HG02588 (cell line): Measurements from ENCODE around the gene YJU2.
"Not testable (repeated sequence)": the region's sequence is repeated elsewhere in the genome, so short reads cannot be mapped to it uniquely, and the experiment has no call there.

Source experiments
- ATAC-seq: cut with Tn5 transposase; IDR thresholded peaks from one replicate; pipeline ENCODE4 v1.9.1; 2021; ENCODE audit warnings: mild to moderate bottlenecking, moderate library complexity; ENCODE audit not compliant: unreplicated experiment

The YJU2 gene

DNA sequence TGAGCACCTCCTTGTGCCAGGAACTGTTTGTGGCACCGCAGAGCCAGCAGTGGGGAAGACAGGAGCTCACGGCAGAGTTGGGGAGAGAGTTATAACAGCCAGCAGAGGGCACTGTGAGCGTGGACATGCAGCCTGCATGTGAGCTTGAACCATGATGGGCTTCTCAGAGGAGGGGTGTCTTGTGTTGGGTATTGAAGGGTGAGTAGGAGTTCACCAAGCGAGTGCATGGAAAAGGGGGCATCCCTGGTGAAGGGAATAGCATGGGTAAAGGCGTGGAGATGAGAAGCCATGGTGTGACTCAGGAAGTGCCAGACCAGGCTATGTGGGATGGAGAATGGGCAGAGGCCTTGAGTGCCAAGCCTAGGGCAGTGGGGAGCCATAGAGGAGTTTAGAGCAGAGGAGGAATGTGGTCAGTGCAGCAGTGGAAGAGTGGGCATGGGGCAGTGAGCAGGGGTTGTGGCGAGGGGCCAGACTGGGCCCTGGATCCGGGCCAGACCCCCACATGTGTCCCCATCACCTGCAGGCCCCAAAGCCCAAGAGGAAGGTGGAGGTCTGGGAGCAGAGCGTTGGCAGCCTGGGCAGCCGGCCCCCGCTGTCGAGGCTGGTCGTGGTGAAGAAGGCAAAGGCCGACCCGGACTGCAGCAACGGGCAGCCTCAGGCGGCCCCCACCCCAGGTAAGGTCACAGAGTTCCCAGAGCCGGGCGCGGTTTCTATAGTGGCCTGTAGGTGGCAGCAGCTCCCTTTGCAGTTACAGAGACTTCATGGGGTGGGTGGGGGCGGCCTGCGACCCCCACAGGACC lies 20.4 kb downstream of the YJU2 start:
- ATAC-seq, result no peak

DNA sequence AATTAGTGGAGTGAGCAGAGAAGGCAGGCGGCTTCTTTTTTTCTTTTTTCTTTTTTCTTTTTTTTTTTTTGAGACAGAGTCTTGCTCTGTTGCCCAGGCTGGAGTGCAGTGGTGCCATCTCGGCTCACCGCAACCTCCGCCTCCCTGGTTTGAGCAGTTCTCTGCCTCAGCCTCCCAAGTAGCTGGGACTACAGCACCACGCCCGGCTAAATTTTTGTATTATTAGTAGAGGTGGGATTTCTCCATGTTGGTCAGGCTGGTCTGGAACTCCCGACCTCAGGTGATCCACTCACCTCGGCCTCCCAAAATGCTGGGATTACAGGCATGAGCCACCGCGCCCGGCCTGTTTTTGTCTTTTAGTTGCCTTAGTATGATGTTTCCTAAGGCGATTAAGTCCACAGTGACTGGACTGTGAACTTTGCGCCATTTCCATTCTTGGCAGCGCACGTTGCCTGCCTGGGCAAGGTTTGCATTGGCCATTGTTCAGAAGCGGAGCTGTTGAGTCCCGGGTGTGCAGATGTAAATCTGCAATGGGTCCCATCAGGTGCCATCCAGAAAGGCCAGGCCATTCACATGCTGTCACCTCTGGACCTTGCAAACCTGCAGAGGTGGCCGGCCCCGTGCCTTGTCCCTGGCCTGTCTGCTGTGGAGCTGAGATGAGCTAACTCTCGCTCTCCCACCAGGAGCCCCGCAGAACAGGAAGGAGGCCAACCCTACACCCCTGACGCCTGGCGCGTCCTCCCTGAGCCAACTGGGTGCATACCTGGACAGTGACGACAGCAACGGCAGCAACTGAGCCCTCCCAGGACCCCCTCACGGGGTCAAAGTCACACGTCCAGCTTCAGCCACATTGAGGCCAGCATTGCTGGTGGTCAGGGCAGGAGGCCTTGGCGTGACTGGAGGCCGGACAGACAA lies 21.3 kb downstream of the YJU2 start:
- ATAC-seq, result no peak

DNA sequence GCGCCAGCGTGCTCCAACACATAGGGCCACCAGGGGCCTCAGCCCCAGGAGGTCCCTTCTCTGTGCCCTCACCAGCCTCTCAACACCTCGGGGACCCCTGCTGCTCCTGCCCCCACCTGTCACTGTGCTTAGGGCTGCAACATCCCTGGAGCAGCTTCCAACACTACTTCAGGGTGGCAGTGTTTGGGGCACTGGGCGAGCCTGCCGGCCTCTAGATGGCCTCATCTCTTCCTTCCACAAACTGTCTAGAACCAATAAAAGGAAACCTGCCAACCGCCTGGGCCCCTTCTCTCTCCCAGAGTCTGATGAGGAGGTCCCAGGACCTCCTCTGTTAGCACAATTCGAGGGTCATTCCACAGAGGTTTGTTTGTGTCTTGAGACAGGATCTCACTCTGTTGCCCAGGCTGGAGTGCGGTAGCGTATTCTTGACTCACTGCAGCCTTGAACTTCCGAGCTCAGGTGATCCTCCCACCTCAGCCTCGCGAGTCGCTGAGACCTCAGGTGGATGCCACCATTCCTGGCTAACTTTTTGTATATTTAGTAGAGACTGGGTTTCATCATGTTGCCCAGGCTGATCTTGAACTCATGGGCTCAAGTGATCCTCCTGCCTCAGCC lies 22.0 kb downstream of the YJU2 start:
- ATAC-seq, result no peak

DNA sequence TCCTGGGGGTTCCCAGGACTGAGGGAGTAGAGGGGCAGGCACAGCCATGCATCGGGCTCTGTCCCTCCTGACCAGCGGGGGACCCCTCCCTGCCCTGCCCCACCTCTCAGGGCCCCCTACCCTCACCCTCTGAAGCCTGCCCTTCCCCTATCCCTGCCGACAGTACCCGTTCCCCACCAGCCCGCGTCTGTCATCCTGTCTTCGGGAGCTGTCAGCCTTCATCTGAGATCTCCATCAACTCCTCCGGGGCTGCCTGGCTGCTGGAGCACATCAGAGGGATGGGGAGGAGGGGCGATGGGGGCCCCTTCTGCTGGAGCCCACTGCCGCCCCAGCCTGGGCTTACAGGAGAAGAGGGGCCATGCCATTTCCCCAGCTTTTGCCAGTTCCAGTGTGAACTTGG lies 26.0 kb downstream of the YJU2 start:
- no peak for ATAC-seq

DNA sequence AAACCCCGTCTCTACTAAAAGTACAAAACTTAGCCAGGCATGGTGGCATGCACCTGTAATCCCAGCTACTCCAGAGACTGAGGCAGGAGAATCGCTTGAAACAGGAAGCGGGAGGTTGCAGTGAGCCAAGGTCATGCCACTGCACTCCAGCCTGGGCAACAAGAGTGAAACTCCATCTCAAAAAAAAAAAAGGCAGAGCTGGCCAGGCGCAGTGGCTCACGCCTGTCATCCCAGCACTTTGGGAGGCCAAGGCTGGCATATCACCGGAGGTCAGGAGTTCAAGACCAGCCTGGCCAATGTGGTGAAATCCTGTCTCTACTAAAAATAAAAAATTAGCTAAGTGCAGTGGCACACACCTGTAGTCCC lies 27.4 kb downstream of the YJU2 start:
- ATAC-seq, result not testable (repeated sequence)

DNA sequence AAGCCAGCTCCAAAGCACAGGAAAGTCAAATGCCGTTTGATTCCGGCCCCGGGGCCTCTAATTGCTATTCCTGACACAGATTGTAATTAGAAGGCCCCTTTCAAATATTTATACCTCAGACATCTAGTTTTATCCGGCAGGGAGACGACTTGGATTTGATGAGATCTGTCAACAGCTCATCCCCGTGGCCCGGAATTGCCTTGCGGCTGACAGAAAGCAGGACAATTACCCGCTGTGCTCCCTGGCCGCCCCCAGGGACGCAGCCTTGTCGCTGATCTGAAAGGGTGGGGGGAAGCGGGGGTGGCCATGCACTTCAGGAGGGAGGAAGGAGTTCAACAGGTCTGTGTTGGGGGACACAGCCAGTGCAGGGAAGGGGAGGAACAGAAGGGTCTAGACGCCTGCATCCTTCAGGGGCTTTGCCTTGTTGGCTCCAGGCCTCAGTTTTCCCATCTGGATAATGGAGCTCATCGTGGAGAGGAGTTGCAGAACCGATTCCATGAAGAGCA lies 30.4 kb downstream of the YJU2 start:
- no peak for ATAC-seq

DNA sequence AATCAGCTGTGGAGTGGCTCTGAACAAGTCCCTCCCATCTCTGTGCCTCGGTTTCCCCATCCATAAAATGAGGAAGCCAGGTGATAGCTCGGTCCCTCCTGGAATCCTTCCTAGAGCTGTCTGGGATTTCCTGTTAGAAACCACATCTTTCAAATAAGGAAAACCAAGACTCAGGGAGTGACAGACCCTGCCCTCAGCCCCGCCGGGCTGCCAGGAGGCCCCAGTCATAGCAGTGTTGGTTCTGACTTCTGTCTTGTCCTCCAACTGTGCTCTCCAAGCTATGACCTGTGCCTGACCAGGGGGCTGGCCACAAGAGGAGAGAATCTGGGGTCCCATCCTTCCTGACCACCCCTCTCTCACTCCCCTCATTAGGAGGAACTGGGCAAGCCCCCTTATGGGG lies 31.1 kb downstream of the YJU2 start:
- ATAC-seq, result no peak

DNA sequence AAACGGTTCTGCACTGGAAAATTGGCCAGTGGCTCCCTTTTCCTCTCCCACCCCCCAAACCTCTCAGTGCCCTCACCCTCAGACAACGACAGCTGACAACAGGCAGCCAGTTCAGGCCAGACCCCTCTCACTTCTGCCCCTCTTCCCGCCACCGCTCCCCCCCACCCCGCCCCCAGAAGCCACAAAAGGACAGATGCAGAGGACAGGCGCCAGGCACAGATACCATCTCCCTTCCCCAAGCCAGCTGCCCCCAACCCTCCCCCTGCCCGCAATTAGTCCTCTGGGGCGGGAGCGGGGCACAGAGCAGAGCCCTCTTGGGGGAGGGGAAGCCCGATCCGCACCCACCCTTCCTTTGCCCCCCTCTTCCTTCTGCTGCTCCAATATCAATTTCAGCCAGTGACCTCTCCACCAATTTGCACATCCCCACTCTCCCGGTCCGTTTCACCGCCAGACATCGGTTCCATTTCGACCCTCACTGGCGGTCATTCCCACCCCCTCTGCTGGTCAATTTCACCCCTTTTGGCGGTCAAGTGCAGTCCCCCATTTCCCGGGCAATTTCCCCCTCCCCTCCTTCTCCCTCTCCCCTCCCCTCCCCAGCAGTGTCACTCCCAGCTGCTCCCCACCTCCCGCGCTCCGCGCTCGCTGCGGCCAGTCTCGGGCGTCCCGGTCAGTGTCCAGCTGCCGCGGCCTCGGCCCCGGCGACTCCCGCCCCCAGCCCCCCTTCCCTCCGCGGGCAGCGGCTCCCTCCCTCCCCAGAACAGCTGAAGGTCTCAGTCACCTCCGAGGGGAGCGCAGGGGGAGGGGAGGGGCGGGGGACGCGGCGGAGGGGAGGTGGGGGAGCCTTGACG lies 31.8 kb downstream of the YJU2 start, which contains the start of gene SHD:
TSS of gene SHD (plus strand) at position 848 of the 848 bp plus-strand sequence. CDS start 798 bp downstream, outside the sequence.
- ATAC-seq, result no peak

DNA sequence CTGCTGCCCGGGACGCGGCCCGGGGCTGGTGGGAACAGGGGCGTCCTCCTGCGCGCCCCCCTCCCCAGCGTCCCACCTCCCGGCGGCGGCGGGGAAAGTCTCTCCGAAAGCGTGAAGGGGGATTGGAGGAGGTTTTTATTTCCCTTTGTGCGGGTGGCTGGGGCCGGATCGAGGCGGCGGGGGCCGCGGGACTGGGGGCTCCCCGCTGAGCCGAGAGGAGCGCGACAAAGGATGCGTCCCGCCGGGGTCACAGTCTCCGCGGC lies 32.3 kb downstream of the YJU2 start:
- no peak for ATAC-seq

DNA sequence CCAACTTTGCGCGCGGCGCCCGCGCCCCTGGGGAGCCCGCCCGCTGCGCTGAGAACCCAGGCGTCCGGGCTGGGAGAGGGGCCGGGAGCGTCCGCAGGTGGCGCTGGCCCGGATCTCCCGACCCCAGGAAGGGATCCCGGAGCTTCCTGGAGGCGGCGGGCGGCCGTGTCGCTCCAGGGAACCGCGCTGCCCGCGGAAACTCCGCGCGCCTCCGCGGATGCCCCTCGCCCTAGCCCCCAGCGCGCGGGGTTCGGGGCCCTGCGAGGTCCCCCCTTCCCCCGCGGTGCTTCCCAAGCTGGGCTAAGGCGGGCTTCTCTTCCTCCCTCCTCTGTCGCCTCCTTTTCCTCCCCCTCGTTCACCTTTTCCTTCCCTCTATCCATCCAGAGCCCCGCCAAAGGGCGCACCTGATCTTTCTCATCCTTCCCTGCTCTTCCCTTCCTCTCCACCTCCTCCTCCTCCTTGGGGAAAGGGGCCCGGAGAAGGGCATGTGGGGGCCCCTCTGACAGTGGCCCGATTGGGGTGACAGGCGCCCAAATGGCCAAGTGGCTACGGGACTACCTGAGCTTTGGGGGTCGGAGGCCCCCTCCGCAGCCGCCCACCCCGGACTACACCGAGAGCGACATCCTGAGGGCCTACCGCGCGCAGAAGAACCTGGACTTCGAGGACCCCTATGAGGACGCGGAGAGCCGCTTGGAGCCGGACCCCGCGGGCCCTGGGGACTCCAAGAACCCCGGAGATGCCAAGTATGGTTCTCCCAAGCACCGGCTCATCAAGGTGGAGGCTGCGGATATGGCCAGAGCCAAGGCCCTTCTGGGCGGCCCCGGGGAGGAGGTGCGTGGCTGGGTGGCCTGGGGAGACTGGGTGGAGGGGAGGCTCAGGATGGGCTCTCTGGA lies 32.9 kb downstream of the YJU2 start:
- no peak for ATAC-seq

DNA sequence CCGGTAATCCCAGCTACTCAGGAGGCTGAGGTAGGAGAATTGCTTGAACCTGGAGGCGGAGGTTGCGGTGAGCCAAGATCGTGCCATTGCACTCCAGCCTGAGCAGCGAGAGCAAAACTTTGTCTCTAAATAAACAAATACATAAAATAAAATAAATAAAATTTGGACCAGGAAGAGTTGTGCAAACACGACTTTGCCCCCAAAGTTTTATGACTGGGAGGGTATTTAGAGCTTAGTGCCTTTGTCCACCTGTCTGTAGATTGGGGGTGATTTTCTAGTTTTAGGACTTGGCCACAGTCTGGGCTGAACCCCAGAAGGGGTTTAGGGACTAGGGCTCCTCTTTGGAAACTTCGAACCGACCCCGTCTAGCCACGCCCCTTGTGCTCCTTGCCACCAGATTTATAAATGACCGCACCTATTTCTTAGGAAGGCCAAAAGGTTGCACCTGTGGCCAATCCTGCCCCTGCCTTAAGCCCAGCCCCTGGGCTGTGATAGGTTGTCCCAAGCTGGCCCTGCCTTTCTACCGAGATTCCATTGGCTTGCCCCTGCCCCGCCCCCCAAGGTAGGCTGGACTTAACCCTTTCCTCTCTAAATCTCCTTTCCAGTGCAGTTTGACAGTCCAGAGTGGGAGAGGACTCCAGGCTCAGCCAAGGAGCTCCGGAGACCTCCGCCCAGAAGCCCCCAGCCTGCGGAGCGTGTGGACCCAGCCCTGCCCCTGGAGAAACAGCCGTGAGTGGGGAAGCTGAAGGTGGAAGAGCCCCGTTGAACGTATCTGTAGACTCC lies 37.5 kb downstream of the YJU2 start:
- ATAC-seq, result no peak

DNA sequence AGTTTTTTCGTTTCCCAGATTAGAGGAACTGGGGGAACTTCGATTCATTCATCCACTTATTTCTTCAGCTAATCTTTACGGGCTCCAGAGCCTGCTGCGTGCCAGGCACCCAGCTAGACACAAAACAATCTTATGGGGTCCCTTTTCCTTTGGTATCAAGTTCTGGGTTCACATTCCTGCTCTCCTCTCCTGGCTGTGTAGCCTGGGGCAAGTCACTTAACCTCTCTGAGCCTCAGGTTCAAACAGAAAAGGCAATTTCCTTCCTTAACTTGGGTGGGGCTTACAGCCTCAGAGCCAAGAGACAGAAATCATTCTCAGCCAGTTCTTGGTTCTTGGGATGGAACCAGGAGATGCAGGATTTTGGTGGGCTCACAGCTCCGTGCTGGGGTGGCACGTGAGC lies 38.1 kb downstream of the YJU2 start:
- ATAC-seq, result no peak

DNA sequence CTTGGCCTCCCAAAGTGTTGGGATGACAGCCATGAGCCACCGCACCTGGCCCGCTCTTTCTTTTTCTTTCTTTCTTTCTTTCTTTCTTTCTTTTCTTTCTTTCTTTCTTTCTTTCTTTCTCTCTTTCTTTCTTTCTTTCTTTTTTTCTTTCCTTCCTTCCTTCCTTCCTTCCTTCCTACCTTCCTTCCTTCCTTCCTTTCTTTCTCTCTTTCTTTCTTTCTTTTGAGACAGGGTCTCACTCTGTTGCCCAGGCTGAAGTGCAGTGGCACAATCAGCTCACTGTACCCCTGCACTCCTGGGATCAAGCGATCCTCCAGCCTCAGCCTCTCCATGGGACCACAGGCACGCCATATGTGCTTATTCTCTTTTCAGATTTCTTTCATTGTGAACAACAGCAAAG lies 39.3 kb downstream of the YJU2 start:
- ATAC-seq, result not testable (repeated sequence)

DNA sequence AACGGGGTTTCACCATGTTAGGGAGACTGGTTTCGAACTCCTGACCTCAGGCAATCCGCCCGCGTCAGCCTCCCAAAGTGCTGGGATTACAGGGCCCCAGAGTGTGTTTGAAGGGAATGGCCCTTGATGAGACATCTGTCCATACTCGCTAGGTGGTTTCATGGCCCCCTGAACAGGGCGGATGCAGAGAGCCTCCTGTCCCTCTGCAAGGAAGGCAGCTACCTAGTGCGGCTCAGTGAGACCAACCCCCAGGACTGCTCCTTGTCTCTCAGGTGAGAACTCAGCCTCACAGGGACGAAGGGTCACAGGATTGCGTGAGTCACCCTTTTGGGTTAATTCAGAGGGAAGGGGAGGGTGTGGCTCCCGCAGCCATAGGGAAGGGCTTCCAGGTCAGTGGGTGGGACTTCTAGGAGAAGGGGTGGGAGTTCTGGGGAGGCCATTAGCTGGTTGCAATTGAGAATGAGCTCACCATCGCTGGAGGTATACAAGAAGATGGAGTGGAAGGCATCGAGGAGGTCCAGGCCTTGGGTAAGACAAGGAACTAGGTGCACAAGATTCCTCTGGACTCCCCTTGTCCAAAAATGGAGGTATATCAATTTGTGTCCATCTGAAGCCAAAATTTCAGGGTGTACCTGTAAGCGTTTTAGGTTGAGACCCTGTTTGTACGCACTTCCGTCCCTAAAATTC lies 41.4 kb downstream of the YJU2 start:
- ATAC-seq, result no peak

DNA sequence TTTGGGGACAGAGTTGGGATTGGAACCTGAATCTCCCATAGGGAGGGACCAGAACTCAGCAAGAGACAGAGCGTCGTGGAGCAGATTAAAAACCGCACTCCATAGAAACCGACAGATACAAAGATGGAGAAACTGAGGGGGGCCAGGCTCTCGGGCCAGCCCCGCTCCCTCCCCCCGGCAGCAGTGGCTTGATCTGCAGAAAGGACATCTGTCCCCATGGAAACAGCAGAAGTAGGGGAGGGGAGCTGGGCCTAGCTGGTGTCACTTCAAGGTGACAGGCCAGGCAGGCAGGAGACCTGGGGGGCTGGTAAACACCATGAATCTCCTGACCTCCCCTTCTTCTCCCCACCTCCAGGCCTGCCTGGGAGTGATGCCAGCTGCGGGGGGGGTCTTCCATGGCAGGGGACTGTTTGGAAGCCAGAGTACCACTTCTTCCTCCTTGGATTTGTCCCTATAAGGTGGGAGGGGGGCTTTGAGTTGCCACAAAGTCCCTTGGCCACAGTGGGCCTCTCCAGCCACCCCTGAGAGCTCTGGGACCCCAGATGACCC lies 44.4 kb downstream of the YJU2 start:
- no peak for ATAC-seq

DNA sequence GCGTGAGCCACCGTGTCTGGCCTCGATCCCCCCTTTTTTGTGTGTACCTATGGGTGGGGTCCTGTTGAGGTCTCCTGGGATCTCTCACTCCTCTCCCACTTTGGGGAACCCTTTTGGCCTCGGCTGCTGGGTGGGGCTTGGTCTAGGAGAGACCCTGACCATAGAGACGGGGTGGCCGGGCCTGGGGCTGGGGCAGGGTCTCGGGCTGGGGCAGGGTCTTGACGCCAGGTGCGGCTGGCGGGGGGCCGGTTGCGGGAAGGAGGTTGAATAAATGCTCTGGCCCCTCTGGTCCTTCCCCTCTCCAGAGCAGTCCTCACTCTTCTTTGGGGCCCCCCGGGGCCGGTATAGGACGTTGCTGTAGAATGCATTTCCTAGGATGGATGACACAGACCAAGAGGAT lies 45.6 kb downstream of the YJU2 start:
- no peak for ATAC-seq

DNA sequence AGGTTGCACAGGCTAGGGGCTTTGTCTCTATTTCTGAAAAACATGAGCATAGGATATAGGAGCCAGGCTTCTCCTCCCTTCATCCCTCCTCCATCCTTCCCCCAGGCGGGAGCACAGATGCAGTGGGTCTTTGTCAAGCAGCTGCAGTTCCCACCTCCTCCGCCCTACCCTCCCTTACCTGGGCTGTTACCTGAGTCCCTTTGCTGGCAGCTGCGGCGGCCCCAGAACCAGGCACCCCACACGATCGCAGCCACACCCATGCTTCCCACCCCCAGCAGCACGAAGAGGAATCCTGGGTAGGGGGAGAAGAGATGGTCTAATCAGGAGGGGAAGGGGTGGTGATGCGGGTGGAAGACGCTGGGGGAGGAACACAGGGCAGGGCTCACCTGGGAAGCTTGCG lies 47.5 kb downstream of the YJU2 start:
- ATAC-seq, result no peak
